ENCODE measurements around the gene ZBTB33. TPM values are rescaled to one million over a fixed set of nuclear protein-coding genes. Genes with fewer than 3 reads are reported as not detected.

Gene ZBTB33, protein sequence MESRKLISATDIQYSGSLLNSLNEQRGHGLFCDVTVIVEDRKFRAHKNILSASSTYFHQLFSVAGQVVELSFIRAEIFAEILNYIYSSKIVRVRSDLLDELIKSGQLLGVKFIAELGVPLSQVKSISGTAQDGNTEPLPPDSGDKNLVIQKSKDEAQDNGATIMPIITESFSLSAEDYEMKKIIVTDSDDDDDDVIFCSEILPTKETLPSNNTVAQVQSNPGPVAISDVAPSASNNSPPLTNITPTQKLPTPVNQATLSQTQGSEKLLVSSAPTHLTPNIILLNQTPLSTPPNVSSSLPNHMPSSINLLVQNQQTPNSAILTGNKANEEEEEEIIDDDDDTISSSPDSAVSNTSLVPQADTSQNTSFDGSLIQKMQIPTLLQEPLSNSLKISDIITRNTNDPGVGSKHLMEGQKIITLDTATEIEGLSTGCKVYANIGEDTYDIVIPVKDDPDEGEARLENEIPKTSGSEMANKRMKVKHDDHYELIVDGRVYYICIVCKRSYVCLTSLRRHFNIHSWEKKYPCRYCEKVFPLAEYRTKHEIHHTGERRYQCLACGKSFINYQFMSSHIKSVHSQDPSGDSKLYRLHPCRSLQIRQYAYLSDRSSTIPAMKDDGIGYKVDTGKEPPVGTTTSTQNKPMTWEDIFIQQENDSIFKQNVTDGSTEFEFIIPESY
- total RNA-seq: 10 to 100 TPM; 15.8 to 16.8 TPM

GRCh38 chrX:120250522-120251271, at the start of gene ZBTB33:
Gene ZBTB33 (plus strand): TSS chrX:120250812. CDS start chrX:120253416, 2,604 bp downstream.
- CTCF ChIA-PET: interaction anchor here (1.1 kb wide), 1 partner anchor 58 kb away, joined by 4 read pairs; no protein-coding TSS in a partner anchor
- POLR2A ChIA-PET: interaction anchor here (1.9 kb wide), 1 partner anchor 58 kb away, joined by 6 read pairs; no protein-coding TSS in a partner anchor

GRCh38 chrX:120200851-120201250, 49.8 kb upstream of the ZBTB33 start:
- CTCF ChIA-PET: no interaction called here
- POLR2A ChIA-PET: no interaction called here

DNA sequence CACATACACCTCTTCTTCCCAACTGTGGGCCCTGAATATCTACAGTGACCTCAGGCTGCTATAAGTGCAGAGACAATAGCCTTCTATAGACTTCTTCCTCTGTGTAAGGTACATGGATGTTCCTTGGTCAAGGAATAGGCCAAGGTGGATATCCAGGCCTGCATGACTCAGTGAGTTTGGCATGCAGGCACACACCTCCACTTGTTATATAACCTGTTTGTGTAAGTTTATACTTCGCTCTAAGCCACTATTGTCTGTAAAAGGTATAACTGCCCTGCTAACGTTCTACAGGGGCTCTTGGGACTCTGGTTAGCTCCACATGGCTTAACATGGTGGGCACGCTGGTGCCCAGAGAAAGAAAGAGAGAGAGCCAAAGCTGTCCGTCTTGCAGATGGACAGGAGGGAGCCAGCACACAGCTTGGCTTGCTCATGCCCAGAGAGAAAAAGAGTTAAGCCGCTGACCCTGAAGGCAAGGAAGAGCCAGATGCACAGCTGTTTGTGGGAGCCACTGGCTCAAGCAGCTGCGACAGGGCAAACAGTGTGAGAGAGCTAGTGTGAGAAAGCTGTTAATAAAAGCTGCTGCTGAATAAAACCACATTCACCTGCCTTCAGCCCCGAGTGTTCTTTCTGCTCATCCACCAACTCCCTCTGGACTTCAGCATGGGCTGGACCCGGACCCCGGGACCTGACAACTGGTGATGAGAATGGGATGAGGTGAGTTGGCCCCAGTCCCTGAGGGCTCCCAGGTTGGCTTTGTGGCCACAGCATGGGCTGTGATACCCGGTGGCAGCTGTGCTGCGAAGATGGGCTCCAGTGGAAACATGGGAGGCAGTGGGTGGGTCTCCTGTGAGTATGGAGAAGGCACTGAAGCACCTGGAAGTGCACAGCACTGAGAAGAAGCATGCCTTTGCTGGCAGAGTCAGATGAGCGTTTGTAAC, 44.5 kb upstream of the ZBTB33 start:
- CTCF ChIA-PET: no interaction called here

DNA sequence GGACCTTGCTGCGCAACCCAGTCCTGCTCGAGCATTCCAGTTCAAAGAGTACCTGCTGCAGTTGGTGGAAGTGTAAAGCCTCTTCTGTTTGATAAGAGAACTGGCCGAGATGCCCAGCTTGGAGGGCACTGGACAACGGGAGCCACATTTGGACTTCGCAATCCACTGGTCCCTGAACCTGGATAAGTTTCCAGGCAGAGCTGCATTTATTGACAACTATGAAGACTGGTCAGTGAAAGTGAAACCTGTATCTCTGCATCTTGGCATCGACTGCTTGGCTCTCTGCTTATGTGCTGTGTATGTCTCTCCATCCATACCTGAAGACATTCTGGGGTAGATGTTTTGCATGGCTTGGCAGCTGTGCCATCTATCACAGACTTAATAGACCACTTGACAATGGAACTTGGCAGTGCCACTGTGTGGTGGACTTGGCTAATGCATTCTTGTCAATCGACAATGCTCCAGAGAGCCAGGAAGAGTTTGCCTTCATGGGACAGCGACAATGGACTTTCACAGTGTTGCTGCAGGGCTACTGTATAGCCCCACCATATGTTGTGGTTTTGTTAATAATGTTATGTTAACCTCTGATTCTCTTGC, 43.5 kb upstream of the ZBTB33 start:
- ChIA-PET CTCF (no interaction called here), POLR2A (no interaction called here)

More for the DNA sequence above, 44.5 kb upstream of the ZBTB33 start:
- POLR2A ChIA-PET: no interaction called here

- ChIA-PET CTCF (interaction anchor here (1.2 to 2.2 kb wide), 2 partner anchors 10 to 16 kb away, joined by 4 to 5 read pairs; no protein-coding TSS in a partner anchor), POLR2A (no interaction called here)
These were observed 37.0 kb upstream of the ZBTB33 start for GRCh38 chrX:120213438-120214265.

DNA sequence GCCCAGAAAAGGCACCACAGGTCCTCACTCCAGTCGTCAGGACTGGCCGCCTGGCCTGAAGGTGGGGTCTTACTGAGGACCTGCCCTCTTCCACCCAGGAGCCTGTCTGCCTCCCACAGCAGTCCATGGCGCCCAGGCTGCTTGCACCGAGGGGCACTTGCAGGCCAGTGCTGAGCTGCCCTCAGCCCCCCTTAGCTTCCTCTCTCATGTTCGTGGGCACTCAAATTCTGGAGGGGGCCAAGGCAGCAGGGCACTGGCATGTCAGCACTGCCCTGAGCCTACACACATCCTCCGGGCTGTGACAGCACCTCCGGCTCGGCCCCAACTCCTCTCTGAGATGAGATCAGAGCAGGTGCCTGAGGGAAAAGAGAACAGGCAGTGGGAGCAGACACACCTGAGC, 27.2 kb upstream of the ZBTB33 start:
- CTCF ChIA-PET: no interaction called here
- POLR2A ChIA-PET: no interaction called here

- POLR2A ChIA-PET: no interaction called here
- CTCF ChIA-PET: no interaction called here
These were observed 26.2 kb upstream of the ZBTB33 start for GRCh38 chrX:120224388-120224787.

DNA sequence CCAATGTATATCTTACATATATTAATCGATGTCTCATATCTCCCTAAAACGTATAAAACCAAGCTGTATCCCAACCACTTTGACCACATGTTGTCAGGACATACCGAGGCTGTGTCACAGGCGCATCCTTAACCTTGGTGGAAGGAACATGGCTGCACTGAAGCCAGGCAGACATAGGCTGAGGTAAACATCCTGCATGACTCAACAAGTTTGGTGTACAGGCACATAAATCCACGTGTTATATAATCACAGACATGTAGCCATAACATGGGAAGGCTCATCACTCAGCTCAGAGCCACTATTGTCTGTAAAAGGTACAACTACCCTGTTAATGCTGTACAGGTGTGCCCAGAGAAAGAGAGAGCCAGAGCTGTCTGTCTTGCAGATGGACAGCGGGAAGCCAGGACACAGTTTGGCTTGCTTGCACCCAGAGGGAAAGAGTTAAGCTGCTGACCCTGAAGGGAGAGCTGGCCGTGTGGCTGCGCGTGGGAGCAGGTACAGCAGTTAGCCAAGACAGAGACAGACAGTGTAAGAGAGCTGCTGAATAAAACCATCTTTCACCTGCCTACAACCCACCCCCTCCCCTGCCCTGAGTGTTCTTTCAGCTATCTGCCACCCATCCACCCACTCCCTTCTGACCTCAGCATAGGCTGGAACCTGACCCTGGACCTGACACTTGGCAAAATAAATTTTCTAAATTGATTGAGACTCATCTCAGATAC, 22.3 kb upstream of the ZBTB33 start:
- CTCF ChIA-PET: interaction anchor here (2.0 kb wide), 1 partner anchor 15 kb away, joined by 4 read pairs; no protein-coding TSS in a partner anchor
- POLR2A ChIA-PET: no interaction called here

DNA sequence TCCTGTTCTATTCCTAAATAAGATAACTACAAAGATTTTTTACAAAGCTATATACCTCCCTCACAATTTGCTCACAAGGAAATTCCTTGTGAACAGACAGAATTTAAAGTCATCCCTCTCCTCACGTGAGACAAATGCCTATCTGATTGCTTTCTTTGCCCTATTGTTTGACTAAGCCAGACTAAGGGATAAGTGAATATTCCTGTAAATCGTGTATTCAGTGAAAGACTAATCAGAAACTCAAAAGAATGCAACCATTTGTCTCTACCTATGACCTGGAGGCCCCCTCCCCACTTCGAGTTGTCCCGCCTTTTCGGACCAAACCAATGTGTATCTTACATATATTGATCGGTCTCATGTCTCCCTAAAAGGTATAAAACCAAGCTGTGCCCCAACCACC, 15.3 kb upstream of the ZBTB33 start:
- POLR2A ChIA-PET: no interaction called here
- CTCF ChIA-PET: no interaction called here

- CTCF ChIA-PET: no interaction called here
These were observed 13.7 kb upstream of the ZBTB33 start for GRCh38 chrX:120236687-120237479.

GRCh38 chrX:120238933-120239332, 11.7 kb upstream of the ZBTB33 start:
- POLR2A ChIA-PET: no interaction called here
- CTCF ChIA-PET: no interaction called here

More at GRCh38 chrX:120236687-120237479, 13.7 kb upstream of the ZBTB33 start:
- POLR2A ChIA-PET: no interaction called here

DNA sequence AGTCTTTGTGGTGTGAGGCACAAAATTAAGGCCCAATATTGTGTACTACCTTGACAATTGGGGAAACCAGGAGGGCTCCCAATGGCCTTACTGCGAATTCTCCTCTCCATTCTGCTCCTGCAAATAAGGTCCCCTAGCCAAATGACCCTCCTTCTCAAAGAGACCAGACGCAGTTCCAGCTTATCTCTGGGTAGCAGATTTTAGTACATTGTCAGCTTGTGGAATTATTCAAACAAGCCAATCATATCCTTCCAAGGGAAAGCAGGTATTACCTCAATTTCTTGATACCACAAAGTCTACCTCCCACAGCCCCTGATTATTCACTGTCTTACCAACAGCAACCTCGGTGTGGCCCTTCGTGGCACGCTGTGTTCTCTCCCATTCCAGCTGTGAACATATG, 7.8 kb upstream of the ZBTB33 start:
- CTCF ChIA-PET: no interaction called here
- POLR2A ChIA-PET: no interaction called here

DNA sequence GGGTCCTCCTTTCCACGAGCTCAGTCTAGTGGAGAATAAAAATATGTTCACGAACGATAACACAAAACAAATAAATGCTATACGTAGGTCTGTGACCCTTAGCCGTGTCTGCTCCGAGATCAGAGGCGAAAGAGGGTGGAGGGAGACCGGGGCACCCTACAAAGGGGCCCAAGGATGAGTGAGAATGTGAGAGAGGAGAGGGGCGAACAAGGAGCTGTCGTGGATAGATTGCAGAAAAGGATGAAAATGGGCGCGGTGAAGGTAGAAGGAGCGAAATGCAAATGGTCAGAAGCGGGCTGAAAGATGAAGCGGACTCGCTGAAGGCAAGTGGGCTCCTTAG, 6.2 kb upstream of the ZBTB33 start:
- ChIA-PET CTCF (no interaction called here), POLR2A (no interaction called here)

DNA sequence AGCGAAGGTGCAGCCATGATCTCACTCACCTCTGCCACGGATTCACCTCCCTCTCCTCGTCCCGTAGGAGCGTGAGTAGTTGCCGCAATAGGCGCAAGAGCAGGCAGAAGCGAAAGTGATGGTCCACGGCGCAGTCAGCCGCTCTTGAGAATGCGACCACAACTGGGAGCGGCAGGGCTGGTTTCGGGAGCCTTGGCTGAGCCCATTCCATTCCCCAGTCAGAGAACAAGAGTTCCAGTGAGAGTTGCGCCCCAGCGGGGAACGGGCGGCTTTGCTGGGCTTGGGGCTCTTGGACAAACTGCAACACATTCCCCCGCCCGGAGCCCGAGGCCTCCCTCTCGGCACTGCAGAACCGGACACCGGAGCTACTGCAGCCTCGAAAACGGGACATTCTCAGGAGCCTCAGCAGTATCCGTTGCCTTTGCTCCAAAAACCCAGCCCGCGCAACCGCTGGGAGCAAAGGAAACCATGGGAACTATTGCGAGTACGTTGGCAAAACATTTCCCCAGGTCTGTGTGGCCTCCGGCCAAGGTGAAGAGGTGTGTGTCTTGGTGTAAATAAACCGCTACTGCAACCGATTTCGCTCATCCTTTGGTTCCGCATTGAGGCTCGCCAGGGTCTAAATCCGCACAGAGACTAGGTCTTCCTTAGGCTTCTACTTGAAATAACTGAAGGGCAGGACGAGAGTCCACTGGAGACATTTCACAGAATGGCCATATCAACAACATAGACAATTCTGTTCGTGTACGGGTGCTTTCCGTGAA, 5.7 kb upstream of the ZBTB33 start:
- ChIA-PET CTCF (no interaction called here), POLR2A (no interaction called here)

GRCh38 chrX:120251471-120252011, 929 bp downstream of the ZBTB33 start:
- ChIA-PET POLR2A (interaction anchor here (0.6 to 1.9 kb wide), 3 partner anchors 57 to 322 kb away, joined by 5 to 6 read pairs (median 5); no protein-coding TSS in a partner anchor), CTCF (no interaction called here)

DNA sequence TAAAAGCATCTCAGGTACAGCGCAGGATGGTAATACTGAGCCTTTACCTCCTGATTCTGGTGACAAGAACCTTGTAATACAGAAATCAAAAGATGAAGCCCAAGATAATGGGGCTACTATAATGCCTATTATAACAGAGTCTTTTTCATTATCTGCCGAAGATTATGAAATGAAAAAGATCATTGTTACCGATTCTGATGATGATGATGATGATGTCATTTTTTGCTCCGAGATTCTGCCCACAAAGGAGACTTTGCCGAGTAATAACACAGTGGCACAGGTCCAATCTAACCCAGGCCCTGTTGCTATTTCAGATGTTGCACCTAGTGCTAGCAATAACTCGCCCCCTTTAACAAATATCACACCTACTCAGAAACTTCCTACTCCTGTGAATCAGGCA, 3.2 kb downstream of the ZBTB33 start:
- POLR2A ChIA-PET: no interaction called here
- CTCF ChIA-PET: no interaction called here
